K562 (cell line): ENCODE measurements around the gene SMCHD1. TPM values are rescaled to one million over a fixed set of nuclear protein-coding genes. Genes with fewer than 3 reads are reported as not detected.

ENCODE experiments used
- ATAC-seq: fragments of 200-7000 bp; cut with Tn5 transposase; 3 replicates; pipeline ENCODE4 v1.9.1; 2020; ENCODE audit warnings: moderate library complexity
- BruUV-seq: library from RNA; stranded (reverse); fragments of 400-500 nt; replicated peaks from 2 replicates; lab custom pipeline; 2021; lab: Mats Ljungman, UMichigan
- CTCF ChIA-PET: fragments of 300-600 bp; formaldehyde crosslinking; extraction: SDS; loops from one replicate; lab custom pipeline; 2021; ENCODE audit warnings: low intra/inter-chr PET ratio; lab: Yijun Ruan, JAX
- POLR2A ChIA-PET: fragments of 300-600, 350-650 bp; sonication (Branson Sonifier 250); formaldehyde crosslinking; extraction: SDS; loops from one replicate; lab custom pipeline; 2021; ENCODE audit warnings: antibody characterized with exemption, inconsistent platforms; lab: Yijun Ruan, JAX
- DNase-seq, 4 experiments: peaks; one replicate each; pipeline versions ENCODE4 v3.0.0 to v3.0.0-alpha.2; 2011 to 2018; ENCODE audit warnings: low spot score in 3 of 4, mixed read lengths in 3 of 4; ENCODE audit errors: extremely low read depth in 1 of 4
- FAIRE-seq: peaks from 2 replicates; lab custom pipeline; 2011; peaks lifted over from hg19 to GRCh38; lab: Jason Lieb, UNC
- H2AFZ ChIP-seq: 2 replicates; pipeline ENCODE4 v1.6.0; 2011; ENCODE audit warnings: low read depth, low read length, control low read depth, inconsistent platforms
- H3K27ac ChIP-seq: fragments of 200-600 bp; 3 replicates; pipeline ENCODE4 v1.8.0; 2011; ENCODE audit warnings: low read depth, mild to moderate bottlenecking, control low read depth, inconsistent platforms, low read length, moderate library complexity, mixed read lengths; ENCODE audit errors: extremely low read depth
- H3K27me3 ChIP-seq, 2 experiments: fragments of 300-600 bp in 1 of 2; 2 replicates in 1 of 2; 3 replicates in 1 of 2; pipeline versions ENCODE4 v1.6.0 to v1.8.0; 2011; ENCODE audit warnings: inconsistent platforms in 2 of 2, low read length in 2 of 2, mild to moderate bottlenecking in 1 of 2, mixed read lengths in 1 of 2, moderate library complexity in 1 of 2; ENCODE audit not compliant: control insufficient read depth in 2 of 2, insufficient read depth in 2 of 2
- H3K36me3 ChIP-seq: fragments of 300-600 bp; 3 replicates; pipeline ENCODE4 v1.8.0; 2011; ENCODE audit warnings: mild to moderate bottlenecking, low read length, inconsistent platforms; ENCODE audit not compliant: control insufficient read depth, insufficient read depth
- H3K4me1 ChIP-seq, 2 experiments: fragments of 200-600 bp in 1 of 2; replicated peaks in 1 of 2; 2 replicates in 1 of 2; 3 replicates in 1 of 2; pipeline versions ENCODE4 v1.5.1 to v1.8.0; 2011; ENCODE audit warnings: inconsistent platforms in 2 of 2, low read length in 2 of 2, mild to moderate bottlenecking in 1 of 2, mixed read lengths in 1 of 2, moderate library complexity in 1 of 2; ENCODE audit not compliant: control insufficient read depth in 2 of 2, insufficient read depth in 2 of 2
- H3K4me2 ChIP-seq: 2 replicates; pipeline ENCODE4 v1.6.1; 2011; ENCODE audit warnings: low read length, control low read depth, inconsistent platforms, mixed read lengths; ENCODE audit not compliant: insufficient read depth
- H3K4me3 ChIP-seq: fragments of 200-600 bp; sonication (generic), shearing (Covaris generic); 2 replicates; pipeline ENCODE4 v1.5.1; 2016; ENCODE audit warnings: control low read depth, inconsistent platforms
- H3K79me2 ChIP-seq: fragments of 200-600 bp; 3 replicates; pipeline ENCODE4 v1.8.0; 2011; ENCODE audit warnings: low read length, inconsistent platforms; ENCODE audit not compliant: control insufficient read depth, insufficient read depth
- H3K9ac ChIP-seq, 2 experiments: 2 replicates each; pipeline versions ENCODE4 v1.6.0 to v1.6.1; 2011; ENCODE audit warnings: low read depth in 2 of 2, low read length in 2 of 2, control low read depth in 1 of 2, inconsistent platforms in 1 of 2, mild to moderate bottlenecking in 1 of 2, mixed read lengths in 1 of 2; ENCODE audit not compliant: insufficient read depth in 1 of 2
- H3K9me1 ChIP-seq: one replicate; pipeline ENCODE4 v1.6.0; 2011; ENCODE audit warnings: inconsistent platforms, mild to moderate bottlenecking, low read length, moderate library complexity; ENCODE audit not compliant: control insufficient read depth, insufficient read depth
- H3K9me3 ChIP-seq: replicated peaks from 2 replicates; pipeline ENCODE4 v1.5.1; 2011; ENCODE audit warnings: low read depth, low read length, inconsistent platforms; ENCODE audit not compliant: control insufficient read depth, insufficient read depth
- H4K20me1 ChIP-seq: replicated peaks from 2 replicates; pipeline ENCODE4 v1.6.1; 2011; ENCODE audit warnings: low read length, inconsistent platforms, mixed read lengths; ENCODE audit not compliant: control insufficient read depth, insufficient read depth
- CREB1 ChIP-seq, 2 experiments: sonication (generic) in 1 of 2; formaldehyde crosslinking in 1 of 2; IDR thresholded peaks; 2 replicates each; pipeline versions ENCODE4 v1.6.1 to v1.8.0; 2012 to 2022; ENCODE audit warnings: inconsistent platforms in 1 of 2, mild to moderate bottlenecking in 1 of 2, missing genetic modification reagents in 1 of 2, moderate library complexity in 1 of 2
- CREM ChIP-seq: IDR thresholded peaks from 2 replicates; pipeline ENCODE4 v1.6.1; 2014; ENCODE audit warnings: antibody characterized with exemption, low read depth
- E2F6 ChIP-seq, 2 experiments: IDR thresholded peaks; 2 replicates each; pipeline ENCODE4 v1.6.1; 2011; ENCODE audit warnings: borderline replicate concordance in 1 of 2, control low read depth in 1 of 2, low read depth in 1 of 2, low read length in 1 of 2, mild to moderate bottlenecking in 1 of 2, mixed read lengths in 1 of 2, moderate library complexity in 1 of 2; ENCODE audit not compliant: insufficient read depth in 1 of 2, insufficient read length in 1 of 2, poor library complexity in 1 of 2, severe bottlenecking in 1 of 2; ENCODE audit errors: extremely low read depth in 1 of 2
- EZH2 ChIP-seq: IDR thresholded peaks from 2 replicates; pipeline ENCODE4 v1.6.1; 2012; ENCODE audit warnings: low read depth, mild to moderate bottlenecking, inconsistent platforms, low read length, borderline replicate concordance
- FOXP4 ChIP-seq: sonication (generic); formaldehyde crosslinking; IDR thresholded peaks from 2 replicates; pipeline ENCODE4 v1.8.0; 2022; ENCODE audit warnings: mild to moderate bottlenecking, missing genetic modification reagents, borderline replicate concordance
- NCOA6 ChIP-seq: fragments of 450-650 bp; IDR thresholded peaks from 2 replicates; pipeline ENCODE4 v1.6.1; 2017; ENCODE audit warnings: mild to moderate bottlenecking
- SRSF9 ChIP-seq: fragments of 200-400 bp; formaldehyde crosslinking; IDR thresholded peaks from 2 replicates; pipeline ENCODE4 v1.6.1; 2017; ENCODE audit warnings: low read depth, low read length, borderline replicate concordance
- TAF1 ChIP-seq: IDR thresholded peaks from 2 replicates; pipeline ENCODE4 v1.6.1; 2011; ENCODE audit warnings: mild to moderate bottlenecking, low read length, moderate library complexity; ENCODE audit not compliant: insufficient read depth, control insufficient read depth, severe bottlenecking; ENCODE audit errors: extremely low read depth
- UBTF ChIP-seq, 2 experiments: IDR thresholded peaks; 2 replicates each; pipeline ENCODE4 v1.6.1; 2012; ENCODE audit warnings: improper control_type of control experiment in 2 of 2, low read depth in 2 of 2, low read length in 2 of 2, borderline replicate concordance in 1 of 2
- ZFX ChIP-seq: sonication (generic); formaldehyde crosslinking; IDR thresholded peaks from 2 replicates; pipeline ENCODE4 v1.8.0; 2022; ENCODE audit warnings: mild to moderate bottlenecking, missing genetic modification reagents, moderate library complexity
- ZNF12 ChIP-seq: sonication (generic); formaldehyde crosslinking; IDR thresholded peaks from 2 replicates; pipeline ENCODE4 v1.4.0; 2020; ENCODE audit warnings: mild to moderate bottlenecking, missing genetic modification reagents
- ZNF277 ChIP-seq: fragments of 250-450 bp; sonication (Bioruptor Pico); IDR thresholded peaks from 2 replicates; pipeline ENCODE4 v1.8.0; 2022; ENCODE audit warnings: inconsistent platforms, mild to moderate bottlenecking, moderate library complexity, borderline replicate concordance
- WGBS: fragments of 100-300 bp; shearing (Covaris generic); methylation state at CpG from one replicate; pipeline ENCODE4 v1.1.6; 2016; ENCODE audit warnings: low coverage, mixed read lengths; ENCODE audit not compliant: insufficient coverage; ENCODE audit errors: missing lambda C conversion rate; 5-methylcytosine and 5-hydroxymethylcytosine counted together
- in situ Hi-C: fragments of 300-500 bp; cut with MboI; formaldehyde crosslinking; loops from 4 replicates; pipeline ENCODE4 v1.15.0; 2018; ENCODE audit warnings: inconsistent platforms, mixed read lengths
- intact Hi-C: fragments of 100-400 bp; cut with micrococcal nuclease; formaldehyde crosslinking; loops from 2 replicates; pipeline ENCODE4 v1.14.2; 2022
- polyA plus RNA-seq, 8 experiments: library from polyadenylated mRNA; depleted of rRNA in 4 of 8; stranded (reverse) in 5 of 8; unstranded in 3 of 8; fragments of >200 nt; fragmentation: Nextera tagmentation in 2 of 8; fragmentation: Illumina TruSeq in 1 of 8; extraction: Ambion mirVana in 2 of 8; extraction: Trizol in 1 of 8; gene quantifications; 2 replicates each; pipeline versions ENCODE4 v1.2.1 to v1.2.3, GENCODE V29; 2011 to 2014; ENCODE audit warnings: inconsistent platforms in 1 of 8, missing spikeins in 1 of 8
- total RNA-seq, 7 experiments: library from RNA; depleted of rRNA in 6 of 7; stranded (reverse); fragments of >200 nt in 6 of 7; fragmentation: Illumina TruSeq in 2 of 7; extraction: Trizol in 2 of 7; gene quantifications; 2 replicates each; pipeline versions ENCODE4 v1.2.1 to v1.2.3, GENCODE V29; 2011 to 2021; ENCODE audit warnings: low replicate concordance in 1 of 7

SMCHD1 gene
- total and polyA plus RNA-seq, 9 of the 15 experiments (the other 6 are each of a cell fraction or from before 2014, with no cell fraction given), result 6.3 to 144 (median 72.7) TPM

GRCh38 chr18:2846636-2847316, 191.2 kb downstream of the SMCHD1 start, which contains the start of gene EMILIN2:
Gene EMILIN2 (plus strand): TSS chr18:2847006. CDS start chr18:2847189, 183 bp downstream.
- in situ Hi-C loops (no loop called here), intact Hi-C loops (no loop called here)
- Histone ChIP-seq H3K27ac (no peak within 1 kb of the TSS), H3K9me3 (no peaks in the 10 kb centered on the region), H3K27me3 (peaks cover 27 to 32% of the 10 kb centered on the region in 2 experiments), H3K4me2 (peak within 1 kb of the TSS; percentile 66), H3K4me1 (peaks cover 24 to 31% of the 10 kb centered on the region in 2 experiments), H3K36me3 (no peaks in the 10 kb centered on the region), H3K9ac (peak within 1 kb of the TSS; percentile 12 to 84; a peak in 3 of 4 replicates), H2AFZ (peak within 1 kb of the TSS; percentile 85), H4K20me1 (no peaks in the 10 kb centered on the region; the same call in 1 of the 2 replicates), H3K79me2 (no peaks in the 10 kb centered on the region), H3K4me3 (peak within 1 kb of the TSS; percentile 23), H3K9me1 (no peaks in the 10 kb centered on the region)
- 1% methylated on average over 62 of the region's 80 CpGs for WGBS
- ChIA-PET CTCF (no interaction called here), POLR2A (interaction anchor here (1.8 kb wide), 1 partner anchor 18 kb away, joined by 4 read pairs; no protein-coding TSS in a partner anchor)
- peak; percentile 36 for ATAC-seq
- FAIRE-seq, result no peak
- DNase-seq, result peak; percentile 47 to 72 (median 64)
- BruUV-seq, result no TSS peak
- TF ChIP-seq CREM (0 out of 2 replicates have a peak, but pooled peaks have one; percentile 4), ZFX (CRISPR knock-in tag) (no peak), ZNF12 (0 out of 2 replicates have a peak, but pooled peaks have one; percentile 25), SRSF9 (no peak), E2F6 (IDR thresholded peaks at IDR 0.05; ENCODE audit: borderline replicate concordance in 1 of 2, extremely low read depth in 1 of 2, insufficient read depth in 1 of 2, insufficient read length in 1 of 2, low read depth in 1 of 2, low read length in 1 of 2, poor library complexity in 1 of 2, severe bottlenecking in 1 of 2) (peak in 1 of 2 experiments; percentile 82), ZNF277 (CRISPR knock-in tag) (no peak), FOXP4 (CRISPR knock-in tag) (no peak), NCOA6 (peak; percentile 69), EZH2 (0 out of 2 replicates have a peak, but pooled peaks have one; percentile 54), UBTF (IDR thresholded peaks at IDR 0.05; ENCODE audit: borderline replicate concordance in 1 of 2, low read depth in 2 of 2, low read length in 2 of 2) (0 out of 4 replicates have a peak, but pooled peaks of 1 of the 2 experiments have one; percentile 69), CREB1 (IDR thresholded peaks at IDR 0.05) (no peak), CREB1 (CRISPR knock-in tag; IDR thresholded peaks at IDR 0.05) (peak; percentile 9; the same call in 1 of the 2 replicates), TAF1 (no peak)
